HFF-Myc (cell line): Measurements from ENCODE around the gene HINT3.
"Not testable (repeated sequence)": the region's sequence is repeated elsewhere in the genome, so short reads cannot be mapped to it uniquely, and the experiment has no call there.

Experiments
- DNase-seq: peaks from one replicate; pipeline ENCODE4 v3.0.0-alpha.2; 2011; ENCODE audit warnings: low read depth; ENCODE audit errors: extremely low read depth
- H3K4me3 ChIP-seq: replicated peaks from 2 replicates; pipeline ENCODE4 v1.5.1; 2011; ENCODE audit warnings: low read depth, mild to moderate bottlenecking, control low read depth, low read length
- CTCF ChIP-seq: IDR thresholded peaks from 2 replicates; pipeline ENCODE4 v1.5.1; 2012; ENCODE audit warnings: mild to moderate bottlenecking, low read depth, low read length, control low read depth; ENCODE audit errors: missing control alignments

HINT3 gene

GRCh38 chr6:125945378-125946141 lies 11.0 kb upstream of the HINT3 start:
- no peak for TF ChIP-seq CTCF
- no peak for DNase-seq
- no peak overlapping the region for H3K4me3 ChIP-seq

- H3K4me3 ChIP-seq, result no peak overlapping the region
- no peak for TF ChIP-seq CTCF
- DNase-seq, result no peak
Measured at GRCh38 chr6:125947615-125948014, 9.0 kb upstream of the HINT3 start.

GRCh38 chr6:125948455-125948854 lies 8.1 kb upstream of the HINT3 start:
- TF ChIP-seq CTCF, result no peak
- no peak for DNase-seq
- H3K4me3 ChIP-seq, result no peak overlapping the region

- no peak for DNase-seq
- TF ChIP-seq CTCF, result no peak
- H3K4me3 ChIP-seq, result no peak overlapping the region
Measured at GRCh38 chr6:125949069-125949468, 7.5 kb upstream of the HINT3 start.

- H3K4me3 ChIP-seq, result no peak overlapping the region
- no peak for DNase-seq
Measured at GRCh38 chr6:125950293-125950692, 6.3 kb upstream of the HINT3 start.

GRCh38 chr6:125950716-125951115 lies 5.9 kb upstream of the HINT3 start:
- DNase-seq, H3K4me3 ChIP-seq: not testable (repeated sequence)

More at GRCh38 chr6:125950293-125950692, 6.3 kb upstream of the HINT3 start:
- no peak for TF ChIP-seq CTCF

- DNase-seq, result no peak
- H3K4me3 ChIP-seq, result no peak overlapping the region
- TF ChIP-seq CTCF, result no peak
Measured at GRCh38 chr6:125951323-125951722, 5.2 kb upstream of the HINT3 start.
